CD4-positive, CD25-positive, alpha-beta regulatory T cell (primary cell): ENCODE results near the gene KRT80. TPM values are rescaled to one million over a fixed set of nuclear protein-coding genes. Genes with fewer than 3 reads are reported as not detected.

Experiments
- ATAC-seq, 2 donors: fragments of 150-1000 bp; cut with Tn5 transposase; one replicate each; pipeline ENCODE4 v1.10.0; 2021; ENCODE audit warnings: low read depth in 2 of 2, moderate number of reproducible peaks in 2 of 2, moderate library complexity in 1 of 2
- DNase-seq, 3 donors: peaks; one replicate each; pipeline versions ENCODE4 v3.0.0 to v3.0.0-alpha.2; 2012 to 2022; ENCODE audit warnings: mixed read lengths in 1 of 3
- H3K27ac ChIP-seq: one replicate; pipeline ENCODE4 v1.7.0; 2013; ENCODE audit warnings: mild to moderate bottlenecking, low read length; ENCODE audit not compliant: insufficient read depth, poor library complexity, severe bottlenecking
- H3K27me3 ChIP-seq: one replicate; pipeline ENCODE4 v1.7.0; 2013; ENCODE audit warnings: low read length; ENCODE audit not compliant: control insufficient read depth, insufficient read depth
- H3K36me3 ChIP-seq: one replicate; pipeline ENCODE4 v1.7.0; 2013; ENCODE audit warnings: mild to moderate bottlenecking, low read length, moderate library complexity; ENCODE audit not compliant: control insufficient read depth, insufficient read depth
- H3K4me1 ChIP-seq: 2 replicates; pipeline ENCODE4 v1.7.0; 2013; ENCODE audit warnings: mild to moderate bottlenecking, low read length; ENCODE audit not compliant: insufficient read depth, control insufficient read depth, poor library complexity, severe bottlenecking
- H3K4me3 ChIP-seq: one replicate; pipeline ENCODE4 v1.7.0; 2013; ENCODE audit warnings: low read depth, mild to moderate bottlenecking, low read length, moderate library complexity
- H3K9me3 ChIP-seq, 2 experiments: 1 replicate in 1 of 2; 2 replicates in 1 of 2; pipeline ENCODE4 v1.7.0; 2013; ENCODE audit warnings: low read length in 2 of 2, mild to moderate bottlenecking in 1 of 2, moderate library complexity in 1 of 2; ENCODE audit not compliant: control insufficient read depth in 2 of 2
- H3K27ac Mint-ChIP-seq, 3 donors: one replicate each; pipeline ENCODE4 v1.8.0; 2020 to 2022; ENCODE audit warnings: mild to moderate bottlenecking in 3 of 3, mixed read lengths in 3 of 3, moderate library complexity in 2 of 3
- H3K27me3 Mint-ChIP-seq: one replicate; pipeline ENCODE4 v1.8.0; 2022; ENCODE audit warnings: mild to moderate bottlenecking, mixed read lengths
- H3K36me3 Mint-ChIP-seq: one replicate; pipeline ENCODE4 v1.8.0; 2020; ENCODE audit warnings: mixed read lengths
- H3K4me1 Mint-ChIP-seq, 4 donors: one replicate each; pipeline ENCODE4 v1.8.0; 2020 to 2022; ENCODE audit warnings: mixed read lengths in 4 of 4, mild to moderate bottlenecking in 1 of 4
- H3K4me3 Mint-ChIP-seq, 4 donors: one replicate each; pipeline ENCODE4 v1.8.0; 2020 to 2022; ENCODE audit warnings: mild to moderate bottlenecking in 4 of 4, mixed read lengths in 4 of 4, moderate library complexity in 3 of 4
- H3K9me3 Mint-ChIP-seq, 7 donors: one replicate each; pipeline ENCODE4 v1.8.0; 2020 to 2022; ENCODE audit warnings: mixed read lengths in 7 of 7, mild to moderate bottlenecking in 3 of 7, moderate library complexity in 2 of 7
- polyA plus RNA-seq, 4 donors: library from polyadenylated mRNA; unstranded; fragments of 300-500 nt; fragmentation: Illumina TruSeq; gene quantifications; one replicate each; pipeline ENCODE4 v1.2.3, GENCODE V29; 2021
- total RNA-seq: library from RNA; stranded (reverse); gene quantifications from one replicate; pipeline ENCODE4 v1.2.3, GENCODE V29; 2022

Gene KRT80
- total and polyA plus RNA-seq, 5 donors from 2014 or later: not detected

GRCh38 chr12:52183971-52184370, 7.8 kb downstream of the KRT80 start:
- H3K9me3 ChIP-seq: no peaks in the 10 kb centered on the region
- Mint-ChIP-seq H3K4me1 (no peaks in the 10 kb centered on the region), H3K27me3 (peaks cover 7% of the 10 kb centered on the region), H3K9me3 (no peaks in the 10 kb centered on the region), H3K27ac (no peak overlapping the region), H3K4me3 (no peak overlapping the region), H3K36me3 (no peaks in the 10 kb centered on the region)
- H3K4me3 ChIP-seq: no peak overlapping the region
- no peaks in the 10 kb centered on the region for H3K4me1 ChIP-seq
- ATAC-seq: no peak
- DNase-seq: no peak
- H3K27me3 ChIP-seq: no peaks in the 10 kb centered on the region
- no peaks in the 10 kb centered on the region for H3K36me3 ChIP-seq
- H3K27ac ChIP-seq: no peak overlapping the region

GRCh38 chr12:52183544-52183910, 8.3 kb downstream of the KRT80 start:
- Mint-ChIP-seq H3K4me3 (no peak overlapping the region), H3K27ac (peak overlapping the region in 1 of 3 donors; percentile 32), H3K4me1 (no peaks in the 10 kb centered on the region), H3K9me3 (no peaks in the 10 kb centered on the region), H3K27me3 (peaks cover 7% of the 10 kb centered on the region), H3K36me3 (no peaks in the 10 kb centered on the region)
- H3K27ac ChIP-seq: no peak overlapping the region
- no peaks in the 10 kb centered on the region for H3K27me3 ChIP-seq
- H3K4me3 ChIP-seq: no peak overlapping the region
- no peak for ATAC-seq
- H3K36me3 ChIP-seq: no peaks in the 10 kb centered on the region
- H3K9me3 ChIP-seq: no peaks in the 10 kb centered on the region
- DNase-seq: no peak
- H3K4me1 ChIP-seq: no peaks in the 10 kb centered on the region

GRCh38 chr12:52182898-52183543, 8.8 kb downstream of the KRT80 start:
- DNase-seq (no peak), ATAC-seq (no peak)
- H3K27me3 Mint-ChIP-seq: peaks cover 7% of the 10 kb centered on the region
- Histone ChIP-seq H3K27me3 (no peaks in the 10 kb centered on the region), H3K4me3 (no peak overlapping the region), H3K9me3 (no peaks in the 10 kb centered on the region), H3K36me3 (no peaks in the 10 kb centered on the region), H3K27ac (no peak overlapping the region), H3K4me1 (no peaks in the 10 kb centered on the region)
- H3K9me3 Mint-ChIP-seq: no peaks in the 10 kb centered on the region
- no peak overlapping the region for H3K27ac Mint-ChIP-seq
- H3K36me3 Mint-ChIP-seq: no peaks in the 10 kb centered on the region
- H3K4me1 Mint-ChIP-seq: no peaks in the 10 kb centered on the region
- H3K4me3 Mint-ChIP-seq: no peak overlapping the region

GRCh38 chr12:52182384-52182783, 9.4 kb downstream of the KRT80 start:
- ATAC-seq (no peak), DNase-seq (no peak)
- Mint-ChIP-seq H3K9me3 (no peaks in the 10 kb centered on the region), H3K4me1 (no peaks in the 10 kb centered on the region), H3K27me3 (peaks cover 7% of the 10 kb centered on the region), H3K27ac (no peak overlapping the region), H3K4me3 (no peak overlapping the region), H3K36me3 (no peaks in the 10 kb centered on the region)
- no peaks in the 10 kb centered on the region for H3K4me1 ChIP-seq
- no peaks in the 10 kb centered on the region for H3K27me3 ChIP-seq
- H3K9me3 ChIP-seq: no peaks in the 10 kb centered on the region
- H3K36me3 ChIP-seq: no peaks in the 10 kb centered on the region
- H3K27ac ChIP-seq: no peak overlapping the region
- H3K4me3 ChIP-seq: no peak overlapping the region

GRCh38 chr12:52181746-52182145, 10.1 kb downstream of the KRT80 start:
- H3K36me3 Mint-ChIP-seq: no peaks in the 10 kb centered on the region

GRCh38 chr12:52180971-52181628, 10.7 kb downstream of the KRT80 start:
- no peak for ATAC-seq
- Histone ChIP-seq H3K9me3 (no peaks in the 10 kb centered on the region), H3K4me3 (no peak overlapping the region), H3K27ac (no peak overlapping the region), H3K27me3 (no peaks in the 10 kb centered on the region), H3K36me3 (no peaks in the 10 kb centered on the region), H3K4me1 (no peaks in the 10 kb centered on the region)
- no peak overlapping the region for H3K4me3 Mint-ChIP-seq
- no peak for DNase-seq
- no peak overlapping the region for H3K27ac Mint-ChIP-seq
- H3K27me3 Mint-ChIP-seq: peaks cover 7% of the 10 kb centered on the region
- no peaks in the 10 kb centered on the region for H3K4me1 Mint-ChIP-seq
- H3K36me3 Mint-ChIP-seq: no peaks in the 10 kb centered on the region
- H3K9me3 Mint-ChIP-seq: no peaks in the 10 kb centered on the region

More at GRCh38 chr12:52181746-52182145, 10.1 kb downstream of the KRT80 start:
- Mint-ChIP-seq H3K4me3 (no peak overlapping the region), H3K27ac (no peak overlapping the region), H3K4me1 (no peaks in the 10 kb centered on the region), H3K9me3 (no peaks in the 10 kb centered on the region), H3K27me3 (peaks cover 7% of the 10 kb centered on the region)
- Histone ChIP-seq H3K9me3 (no peaks in the 10 kb centered on the region), H3K27me3 (no peaks in the 10 kb centered on the region), H3K4me1 (no peaks in the 10 kb centered on the region), H3K4me3 (no peak overlapping the region), H3K27ac (no peak overlapping the region), H3K36me3 (no peaks in the 10 kb centered on the region)
- DNase-seq (no peak), ATAC-seq (no peak)

GRCh38 chr12:52179396-52179973, 12.3 kb downstream of the KRT80 start:
- Histone ChIP-seq H3K27me3 (no peaks in the 10 kb centered on the region), H3K36me3 (no peaks in the 10 kb centered on the region), H3K9me3 (no peaks in the 10 kb centered on the region), H3K4me1 (no peaks in the 10 kb centered on the region), H3K4me3 (no peak overlapping the region), H3K27ac (no peak overlapping the region)
- Mint-ChIP-seq H3K27me3 (peaks cover 7% of the 10 kb centered on the region), H3K36me3 (no peaks in the 10 kb centered on the region), H3K27ac (no peak overlapping the region), H3K4me3 (no peak overlapping the region), H3K4me1 (no peaks in the 10 kb centered on the region), H3K9me3 (no peaks in the 10 kb centered on the region)
- DNase-seq: no peak
- no peak for ATAC-seq

GRCh38 chr12:52178984-52179383, 12.8 kb downstream of the KRT80 start:
- Histone ChIP-seq H3K4me3 (no peak overlapping the region), H3K4me1 (no peaks in the 10 kb centered on the region), H3K27ac (no peak overlapping the region), H3K36me3 (no peaks in the 10 kb centered on the region), H3K27me3 (no peaks in the 10 kb centered on the region), H3K9me3 (no peaks in the 10 kb centered on the region)
- H3K4me3 Mint-ChIP-seq: no peak overlapping the region
- H3K9me3 Mint-ChIP-seq: no peaks in the 10 kb centered on the region
- no peaks in the 10 kb centered on the region for H3K4me1 Mint-ChIP-seq
- peaks cover 7% of the 10 kb centered on the region for H3K27me3 Mint-ChIP-seq
- no peak overlapping the region for H3K27ac Mint-ChIP-seq
- DNase-seq (no peak), ATAC-seq (no peak)
- no peaks in the 10 kb centered on the region for H3K36me3 Mint-ChIP-seq
